Gastroesophageal sphincter (tissue), 3 donors: ENCODE data around the gene CMIP.

Source experiments
- CTCF ChIP-seq, 4 experiments: fragments of 200-600 bp in 2 of 4; fragments of 450-650 bp in 2 of 4; sonication (generic) in 1 of 4; IDR thresholded peaks; one replicate each; pipeline ENCODE4 v1.5.1; 2017 to 2019; ENCODE audit warnings: antibody characterized with exemption in 4 of 4, mild to moderate bottlenecking in 2 of 4, moderate library complexity in 2 of 4
- EP300 ChIP-seq: sonication (generic); formaldehyde crosslinking; IDR thresholded peaks from one replicate; pipeline ENCODE4 v1.6.1; 2017; ENCODE audit warnings: antibody characterized with exemption, mild to moderate bottlenecking
- POLR2A ChIP-seq, 2 donors: fragments of 450-650 bp; IDR thresholded peaks; one replicate each; pipeline ENCODE4 v1.6.1; 2017; ENCODE audit warnings: antibody characterized with exemption in 2 of 2, mild to moderate bottlenecking in 2 of 2, moderate library complexity in 1 of 2

DNA sequence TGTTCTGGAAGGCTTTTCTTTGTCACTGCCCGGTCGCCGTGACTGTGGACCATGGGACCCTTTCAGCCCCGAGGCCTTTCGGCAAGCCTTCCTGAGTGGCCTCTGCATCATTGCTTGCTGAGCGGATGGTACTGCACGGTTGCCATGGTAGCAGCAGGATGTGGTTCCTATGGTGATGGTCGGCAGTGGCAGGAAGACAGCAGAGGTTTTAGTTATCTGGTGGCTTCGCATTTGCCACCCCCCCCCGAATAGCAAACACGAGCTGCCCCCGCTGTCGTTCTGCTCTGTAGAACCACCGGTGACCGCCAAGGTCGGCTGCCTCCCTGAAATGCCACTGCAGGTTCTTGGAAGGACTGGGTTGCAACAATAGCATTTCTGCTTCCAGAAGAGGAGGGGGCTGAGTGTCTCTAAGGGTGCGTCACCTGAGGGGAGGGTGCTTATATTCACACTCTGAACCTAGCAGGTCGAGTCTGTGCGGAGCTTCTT lies 76.6 kb downstream of the CMIP start:
- no peak for TF ChIP-seq CTCF (IDR thresholded peaks at IDR 0.05)
- TF ChIP-seq EP300 = no peak
- no peak for TF ChIP-seq POLR2A (IDR thresholded peaks at IDR 0.05)
